HL-60 (cell line): ENCODE measurements around the gene CCSER1.

Experiments used
- DNase-seq, 2 experiments: peaks; one replicate each; pipeline ENCODE4 v3.0.0-alpha.2; 2010 to 2020; ENCODE audit warnings: low read depth in 1 of 2, low spot score in 1 of 2
- H3K27ac ChIP-seq: fragments of 250-450 bp; sonication (Bioruptor Pico); replicated peaks from 2 replicates; pipeline ENCODE4 v1.5.1; 2020; ENCODE audit warnings: mild to moderate bottlenecking, moderate library complexity
- H3K27me3 ChIP-seq: fragments of 250-450 bp; sonication (Bioruptor Pico); 2 replicates; pipeline ENCODE4 v1.5.1; 2021; ENCODE audit warnings: mild to moderate bottlenecking, moderate library complexity; ENCODE audit not compliant: insufficient read depth, poor library complexity, severe bottlenecking
- H3K4me3 ChIP-seq: replicated peaks from 2 replicates; pipeline ENCODE4 v1.5.1; 2011; ENCODE audit warnings: mild to moderate bottlenecking, control low read depth, low read length; ENCODE audit not compliant: insufficient read depth
- GABPA ChIP-seq: IDR thresholded peaks from 2 replicates; pipeline ENCODE4 v1.6.1; 2012; ENCODE audit warnings: low read depth
- POLR2AphosphoS5 ChIP-seq: IDR thresholded peaks from 2 replicates; pipeline ENCODE4 v1.6.1; 2012; ENCODE audit warnings: low read depth
- SPI1 ChIP-seq: IDR thresholded peaks from 2 replicates; pipeline ENCODE4 v1.6.1; 2012; ENCODE audit warnings: low read depth, mild to moderate bottlenecking, borderline replicate concordance
- TF ChIP-seq, protein P1 (sequence below): IDR thresholded peaks from 2 replicates; pipeline ENCODE4 v1.6.1; 2012; ENCODE audit warnings: low read depth; ENCODE audit not compliant: insufficient replicate concordance
- TF ChIP-seq, protein P2 (sequence below): IDR thresholded peaks from one replicate; pipeline ENCODE4 v1.5.1; 2011; ENCODE audit warnings: low read length, control low read depth, inconsistent platforms; ENCODE audit not compliant: insufficient read depth

CCSER1 gene

DNA sequence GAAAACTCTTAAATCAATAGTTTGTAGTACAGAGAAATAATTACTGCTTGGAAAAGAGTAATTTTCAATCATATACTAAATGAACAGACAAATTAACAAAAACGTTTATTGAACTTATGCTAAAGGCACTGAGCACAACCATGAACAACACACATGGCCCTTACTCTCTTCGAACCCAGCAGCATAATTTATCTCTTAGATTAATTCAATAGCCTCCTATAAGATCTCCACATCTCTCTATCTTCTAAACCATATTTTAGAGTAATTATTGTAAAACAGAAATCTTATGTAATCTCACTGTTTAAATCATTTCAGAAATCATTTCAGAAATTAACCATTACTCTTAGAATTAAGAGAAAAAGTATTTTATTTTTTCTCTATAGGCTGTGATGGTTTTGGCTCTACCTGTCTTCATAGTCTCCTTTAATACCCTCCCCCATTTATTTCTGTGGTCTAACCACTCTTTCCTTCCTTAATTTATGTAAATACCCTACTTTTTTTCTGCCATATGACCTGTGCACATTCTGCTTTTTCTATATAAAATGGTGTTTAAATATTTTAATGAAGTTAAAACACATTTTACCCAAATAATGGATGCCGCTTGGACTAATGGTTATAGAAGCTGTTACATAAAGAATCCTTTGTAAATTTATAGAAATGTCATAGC, 218.5 kb downstream of the CCSER1 start:
- Histone ChIP-seq H3K4me3 (no peak overlapping the region), H3K27ac (no peak overlapping the region), H3K27me3 (no peaks in the 10 kb centered on the region)
- DNase-seq, result no peak
- TF ChIP-seq, protein P1, sequence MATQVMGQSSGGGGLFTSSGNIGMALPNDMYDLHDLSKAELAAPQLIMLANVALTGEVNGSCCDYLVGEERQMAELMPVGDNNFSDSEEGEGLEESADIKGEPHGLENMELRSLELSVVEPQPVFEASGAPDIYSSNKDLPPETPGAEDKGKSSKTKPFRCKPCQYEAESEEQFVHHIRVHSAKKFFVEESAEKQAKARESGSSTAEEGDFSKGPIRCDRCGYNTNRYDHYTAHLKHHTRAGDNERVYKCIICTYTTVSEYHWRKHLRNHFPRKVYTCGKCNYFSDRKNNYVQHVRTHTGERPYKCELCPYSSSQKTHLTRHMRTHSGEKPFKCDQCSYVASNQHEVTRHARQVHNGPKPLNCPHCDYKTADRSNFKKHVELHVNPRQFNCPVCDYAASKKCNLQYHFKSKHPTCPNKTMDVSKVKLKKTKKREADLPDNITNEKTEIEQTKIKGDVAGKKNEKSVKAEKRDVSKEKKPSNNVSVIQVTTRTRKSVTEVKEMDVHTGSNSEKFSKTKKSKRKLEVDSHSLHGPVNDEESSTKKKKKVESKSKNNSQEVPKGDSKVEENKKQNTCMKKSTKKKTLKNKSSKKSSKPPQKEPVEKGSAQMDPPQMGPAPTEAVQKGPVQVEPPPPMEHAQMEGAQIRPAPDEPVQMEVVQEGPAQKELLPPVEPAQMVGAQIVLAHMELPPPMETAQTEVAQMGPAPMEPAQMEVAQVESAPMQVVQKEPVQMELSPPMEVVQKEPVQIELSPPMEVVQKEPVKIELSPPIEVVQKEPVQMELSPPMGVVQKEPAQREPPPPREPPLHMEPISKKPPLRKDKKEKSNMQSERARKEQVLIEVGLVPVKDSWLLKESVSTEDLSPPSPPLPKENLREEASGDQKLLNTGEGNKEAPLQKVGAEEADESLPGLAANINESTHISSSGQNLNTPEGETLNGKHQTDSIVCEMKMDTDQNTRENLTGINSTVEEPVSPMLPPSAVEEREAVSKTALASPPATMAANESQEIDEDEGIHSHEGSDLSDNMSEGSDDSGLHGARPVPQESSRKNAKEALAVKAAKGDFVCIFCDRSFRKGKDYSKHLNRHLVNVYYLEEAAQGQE, result no peak
- no peak for TF ChIP-seq POLR2AphosphoS5
- TF ChIP-seq, protein P2, sequence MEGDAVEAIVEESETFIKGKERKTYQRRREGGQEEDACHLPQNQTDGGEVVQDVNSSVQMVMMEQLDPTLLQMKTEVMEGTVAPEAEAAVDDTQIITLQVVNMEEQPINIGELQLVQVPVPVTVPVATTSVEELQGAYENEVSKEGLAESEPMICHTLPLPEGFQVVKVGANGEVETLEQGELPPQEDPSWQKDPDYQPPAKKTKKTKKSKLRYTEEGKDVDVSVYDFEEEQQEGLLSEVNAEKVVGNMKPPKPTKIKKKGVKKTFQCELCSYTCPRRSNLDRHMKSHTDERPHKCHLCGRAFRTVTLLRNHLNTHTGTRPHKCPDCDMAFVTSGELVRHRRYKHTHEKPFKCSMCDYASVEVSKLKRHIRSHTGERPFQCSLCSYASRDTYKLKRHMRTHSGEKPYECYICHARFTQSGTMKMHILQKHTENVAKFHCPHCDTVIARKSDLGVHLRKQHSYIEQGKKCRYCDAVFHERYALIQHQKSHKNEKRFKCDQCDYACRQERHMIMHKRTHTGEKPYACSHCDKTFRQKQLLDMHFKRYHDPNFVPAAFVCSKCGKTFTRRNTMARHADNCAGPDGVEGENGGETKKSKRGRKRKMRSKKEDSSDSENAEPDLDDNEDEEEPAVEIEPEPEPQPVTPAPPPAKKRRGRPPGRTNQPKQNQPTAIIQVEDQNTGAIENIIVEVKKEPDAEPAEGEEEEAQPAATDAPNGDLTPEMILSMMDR, result no peak
- no peak for TF ChIP-seq SPI1
- TF ChIP-seq GABPA, result no peak

DNA sequence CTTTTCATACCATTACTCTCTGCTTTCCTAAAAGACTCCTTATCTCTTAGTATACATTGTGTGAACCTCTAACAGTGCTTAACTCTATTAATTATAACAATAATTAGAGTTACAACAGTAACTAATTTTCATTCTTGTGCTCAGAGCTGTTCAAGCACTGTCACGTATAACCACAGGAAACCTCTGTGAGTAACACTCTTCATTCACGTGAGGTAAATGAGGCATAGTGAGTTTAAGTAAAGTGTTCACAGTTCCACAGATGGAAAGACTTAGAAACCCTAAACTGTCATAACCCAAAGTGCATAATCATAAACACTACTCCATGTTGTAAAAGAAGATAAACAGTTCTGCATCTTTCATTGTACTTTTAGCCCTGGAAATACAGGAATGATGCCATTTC, 222.4 kb downstream of the CCSER1 start:
- DNase-seq, result no peak
- Histone ChIP-seq H3K27me3 (no peaks in the 10 kb centered on the region), H3K27ac (no peak overlapping the region), H3K4me3 (no peak overlapping the region)
- no peak for TF ChIP-seq SPI1
- TF ChIP-seq POLR2AphosphoS5, result no peak

DNA sequence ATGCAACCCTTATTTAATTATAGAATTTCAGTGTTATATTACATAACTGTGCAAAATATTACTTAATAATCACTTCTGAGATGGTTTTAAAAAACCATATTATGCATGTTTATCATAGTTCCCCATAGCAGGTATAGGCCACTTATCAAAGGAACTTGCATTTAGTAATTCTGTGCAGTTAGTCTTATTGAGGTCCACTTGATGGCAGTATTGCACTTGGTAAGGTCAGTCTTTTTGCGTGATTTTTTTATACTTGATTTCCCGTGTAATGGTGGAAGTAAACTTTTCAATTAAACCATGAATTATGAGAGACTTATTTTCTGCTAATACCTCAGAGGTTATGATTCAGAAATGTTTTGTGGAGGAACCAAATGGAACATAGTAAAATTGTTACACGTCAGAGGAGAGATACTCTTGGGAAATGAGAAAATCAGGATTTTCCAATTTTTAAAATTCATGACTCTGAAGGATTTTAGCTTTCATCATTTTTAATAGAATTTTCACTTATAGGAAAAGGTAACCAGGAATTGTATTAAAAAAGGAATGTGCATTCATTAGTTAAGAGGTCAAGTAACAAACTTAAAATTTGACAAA, 230.0 kb downstream of the CCSER1 start:
- peak; percentile 5 to 12 for DNase-seq
- H3K27me3 ChIP-seq, result no peaks in the 10 kb centered on the region
- no peak overlapping the region for H3K27ac ChIP-seq
- TF ChIP-seq, protein P1, result no peak
- TF ChIP-seq, protein P2, result no peak
- TF ChIP-seq GABPA (no peak), POLR2AphosphoS5 (no peak), SPI1 (no peak)
- H3K4me3 ChIP-seq, result no peak overlapping the region

DNA sequence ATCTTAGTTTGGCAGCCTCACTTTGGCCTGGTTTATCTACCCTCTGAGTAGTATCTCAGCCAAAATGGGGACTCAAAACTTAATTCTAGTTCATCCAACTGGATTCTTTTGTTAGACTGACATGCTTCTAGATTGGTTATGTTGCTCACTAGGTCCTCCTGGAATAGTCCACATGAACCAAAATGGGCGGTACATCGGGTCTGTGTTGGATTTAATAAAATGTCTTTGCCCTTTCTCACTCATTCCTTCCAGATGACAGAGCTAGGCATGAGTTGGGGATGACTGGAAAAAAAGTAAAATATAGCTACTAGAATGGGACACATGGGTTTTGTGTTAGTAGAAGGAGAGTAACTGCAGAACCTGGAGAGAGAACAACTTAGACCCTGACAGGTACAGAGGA, 247.9 kb downstream of the CCSER1 start:
- TF ChIP-seq, protein P2, result no peak
- TF ChIP-seq POLR2AphosphoS5 (no peak), GABPA (no peak), SPI1 (no peak)
- TF ChIP-seq, protein P1, result no peak
- Histone ChIP-seq H3K27ac (no peak overlapping the region), H3K27me3 (no peaks in the 10 kb centered on the region), H3K4me3 (no peak overlapping the region)
- DNase-seq, result no peak
